ENCODE measurements around the gene PPP1CA.

Gene PPP1CA

GRCh38 chr11:67400942-67401494 is 640 bp downstream of the PPP1CA start:
- DNase-seq = no peak

DNA sequence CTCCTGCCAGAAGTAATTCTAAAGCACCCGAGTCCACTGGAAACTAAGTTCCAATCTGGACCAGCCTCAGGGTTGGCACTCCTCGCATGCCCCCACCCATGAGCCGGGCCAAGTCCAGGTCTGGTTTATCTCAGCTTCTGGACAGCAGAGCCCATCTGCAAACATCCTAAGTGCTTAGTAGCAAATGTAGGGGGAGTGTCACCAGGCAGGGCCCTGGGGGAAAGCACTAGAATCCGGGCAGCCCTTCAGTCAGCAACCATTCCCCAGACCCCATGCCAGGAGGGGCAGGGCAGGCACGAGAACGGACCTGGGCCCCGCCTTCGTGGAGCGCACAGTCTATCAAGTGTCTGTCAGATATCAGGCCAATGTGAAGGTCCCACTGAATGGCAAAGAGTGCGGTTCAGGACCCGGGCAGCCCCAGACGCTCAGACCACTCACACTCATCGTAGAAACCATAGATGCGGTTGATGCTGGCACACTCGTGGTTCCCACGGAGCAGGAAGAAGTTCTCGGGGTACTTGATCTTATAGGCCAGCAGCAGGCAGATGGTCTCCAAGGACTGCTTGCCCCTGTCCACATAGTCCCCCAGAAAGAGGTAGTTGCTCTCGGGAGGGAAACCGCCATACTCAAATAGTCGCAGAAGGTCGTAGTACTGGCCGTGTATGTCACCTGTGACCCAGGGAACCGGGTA is 1.3 kb downstream of the PPP1CA start:
- no peak for DNase-seq

DNA sequence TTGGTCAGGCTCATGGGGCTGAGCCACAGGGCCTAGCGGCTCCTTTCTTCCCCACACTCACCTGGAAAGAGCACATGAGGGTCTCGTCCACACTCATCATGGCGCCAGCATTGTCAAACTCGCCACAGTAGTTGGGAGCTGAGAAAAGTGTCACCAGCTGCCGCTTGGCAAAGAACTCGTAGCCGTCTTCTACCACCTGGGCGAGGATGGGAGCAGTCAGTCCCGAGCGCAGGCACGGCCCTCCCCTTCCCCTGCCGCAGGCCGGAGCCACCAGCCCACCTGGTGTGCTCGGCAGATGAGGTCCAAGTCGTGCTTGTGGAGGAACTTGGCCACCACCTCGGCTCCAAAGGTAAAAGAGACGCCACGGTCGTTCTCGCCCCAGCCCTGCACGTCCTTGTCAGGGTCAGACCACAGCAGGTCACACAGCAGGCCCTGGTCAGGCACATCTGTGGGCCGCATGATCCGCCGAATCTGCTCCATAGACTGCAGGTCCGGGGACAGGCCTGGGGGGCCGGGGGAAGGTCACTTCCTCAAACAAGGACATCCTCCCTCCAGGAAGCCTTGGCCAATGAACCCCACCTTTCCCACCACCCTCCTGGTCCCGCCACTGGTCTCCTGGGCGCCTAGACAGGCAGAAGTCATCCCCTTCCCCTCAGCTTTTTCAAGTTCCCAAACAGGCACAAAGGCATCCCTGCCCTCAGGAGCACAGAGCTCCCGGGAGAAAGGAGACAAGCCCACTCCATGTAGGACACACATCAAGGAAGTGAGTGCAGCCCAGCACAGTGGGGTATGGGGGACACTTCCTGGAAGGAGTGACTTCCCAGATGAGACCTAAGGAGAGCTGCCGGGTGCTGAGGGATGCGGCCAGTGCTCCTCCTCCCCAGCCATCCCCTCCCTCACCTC is 2.7 kb downstream of the PPP1CA start:
- no peak for DNase-seq

DNA sequence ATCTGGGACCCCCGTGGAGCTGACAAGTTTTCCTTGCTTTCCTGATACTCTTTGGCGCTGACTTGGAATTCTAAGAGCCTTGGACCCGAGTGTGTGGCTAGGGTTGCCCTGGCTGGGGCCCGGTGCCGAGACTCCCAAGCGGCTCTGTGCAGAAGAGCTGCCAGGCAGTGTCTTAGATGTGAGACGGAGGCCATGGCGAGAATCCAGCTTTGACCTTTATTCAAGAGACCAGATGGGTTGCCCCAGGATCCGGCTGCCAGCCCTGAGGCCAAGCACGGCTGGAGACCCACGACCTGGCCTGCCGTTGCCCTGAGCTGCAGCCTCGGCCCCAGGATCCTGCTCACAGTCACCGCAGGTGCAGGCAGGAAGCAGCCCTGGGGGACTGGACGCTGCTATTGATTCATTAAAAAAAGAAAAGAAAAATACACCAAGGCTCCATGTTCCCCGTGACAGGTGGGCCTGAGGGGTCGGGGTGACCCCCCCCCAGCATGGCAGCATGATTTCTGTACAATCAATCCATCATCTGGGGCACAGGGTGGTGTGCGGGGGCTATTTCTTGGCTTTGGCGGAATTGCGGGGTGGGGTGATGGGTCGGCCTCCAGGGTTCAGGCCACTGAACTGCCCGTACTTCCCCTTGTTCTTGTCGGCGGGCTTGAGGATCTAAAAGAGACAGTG is 3.5 kb downstream of the PPP1CA start:
- no peak for DNase-seq

DNA sequence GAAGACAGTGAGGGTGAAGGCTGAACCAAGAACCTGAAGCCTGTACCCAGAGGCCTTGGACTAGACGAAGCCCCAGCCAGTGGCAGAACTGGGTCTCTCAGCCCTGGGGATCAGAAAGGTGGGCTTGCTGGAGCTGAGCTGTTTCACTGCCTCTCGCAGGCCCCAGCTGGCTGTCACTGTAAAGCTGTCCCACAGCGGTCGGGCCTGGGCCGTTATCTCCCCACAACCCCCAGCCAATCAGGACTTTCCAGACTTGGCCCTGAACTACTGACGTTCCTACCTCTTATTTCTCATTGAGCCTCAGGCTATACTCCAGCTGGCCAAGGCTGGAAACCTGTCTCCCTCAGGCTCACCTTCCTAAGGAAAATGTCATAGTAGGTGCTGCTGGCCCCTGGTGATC is 4.1 kb downstream of the PPP1CA start:
- DNase-seq = no peak

DNA sequence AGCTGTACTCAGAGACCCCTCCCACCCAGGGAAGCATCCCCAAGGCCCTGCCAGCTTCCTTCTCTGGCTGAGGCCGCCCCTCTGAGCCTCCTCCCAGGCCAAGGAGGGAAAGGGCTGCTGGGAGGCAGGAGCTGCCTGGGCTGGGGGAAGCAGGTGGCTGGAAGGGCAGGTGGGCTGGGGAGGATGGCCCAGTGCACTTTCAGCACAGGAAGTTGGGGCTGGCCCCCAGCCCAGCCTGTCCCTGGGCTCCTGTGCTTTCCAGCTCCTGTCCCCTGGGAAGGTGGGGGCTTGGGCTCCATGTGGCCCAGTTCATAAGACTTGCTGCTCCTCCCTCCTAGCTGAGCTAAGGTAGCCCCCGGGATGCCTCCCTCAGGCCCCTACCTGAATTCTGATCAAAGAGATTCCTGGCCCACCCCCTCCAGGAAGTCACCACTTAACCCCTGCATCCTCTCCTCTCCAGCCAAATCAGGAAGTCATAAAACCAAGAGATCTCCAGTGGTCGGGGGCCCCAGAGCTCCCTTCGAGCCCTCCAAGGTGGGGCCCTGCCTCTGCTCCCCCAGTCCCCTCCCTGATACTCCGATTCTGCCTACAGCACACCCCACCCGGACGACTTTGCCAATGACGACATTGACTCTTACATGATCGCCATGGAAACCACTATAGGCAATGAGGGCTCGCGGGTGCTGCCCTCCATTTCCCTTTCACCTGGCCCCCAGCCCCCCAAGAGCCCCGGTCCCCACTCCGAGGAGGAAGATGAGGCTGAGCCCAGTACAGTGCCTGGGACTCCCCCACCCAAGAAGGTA is 4.9 kb downstream of the PPP1CA start:
- DNase-seq = no peak

DNA sequence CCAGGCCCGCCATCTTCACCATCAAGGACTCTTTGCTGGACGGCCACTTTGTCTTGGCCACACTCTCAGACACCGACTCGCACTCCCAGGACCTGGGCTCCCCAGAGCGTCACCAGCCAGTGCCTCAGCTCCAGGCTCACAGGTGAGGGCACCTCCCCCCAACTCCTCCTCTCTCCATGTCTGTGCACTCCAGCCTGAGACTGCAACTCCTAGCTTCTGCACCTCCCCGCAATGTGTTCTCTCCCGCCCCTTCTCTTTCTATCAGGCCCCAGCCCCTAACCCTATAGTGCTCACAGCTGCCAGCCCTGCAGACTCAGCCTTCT is 5.4 kb downstream of the PPP1CA start:
- DNase-seq = no peak

GRCh38 chr11:67395555-67396258 is 6.0 kb downstream of the PPP1CA start:
- no peak for DNase-seq

- DNase-seq = no peak
Observed at GRCh38 chr11:67393990-67394389, 7.7 kb downstream of the PPP1CA start.

- DNase-seq = no peak
Observed at GRCh38 chr11:67393437-67393836, 8.2 kb downstream of the PPP1CA start.

DNA sequence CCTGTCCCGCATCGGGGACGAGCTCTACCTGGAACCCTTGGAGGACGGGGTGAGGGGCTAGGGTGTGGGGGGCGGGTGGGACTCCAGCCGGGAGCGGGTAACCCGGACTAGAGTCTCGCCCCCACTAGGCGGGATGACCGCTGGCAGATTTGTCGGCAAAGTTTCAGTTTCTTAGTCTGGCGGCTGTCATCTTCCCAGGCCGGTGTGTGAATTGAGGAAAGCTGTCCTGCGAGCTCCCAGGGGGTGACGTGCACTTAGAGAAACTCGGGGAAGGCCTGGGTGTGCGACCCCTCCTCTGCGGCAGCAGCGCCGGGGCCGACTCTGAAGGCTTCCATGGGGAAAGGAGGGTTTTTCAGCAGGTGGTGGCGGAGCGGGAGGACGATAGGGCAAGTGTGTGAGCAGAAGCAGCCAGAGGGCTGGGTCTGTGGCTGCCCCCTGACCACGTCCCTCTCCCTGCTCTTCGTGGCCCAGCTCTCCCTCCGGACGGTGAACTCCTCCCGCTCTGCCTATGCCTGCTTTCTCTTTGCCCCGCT is 9.4 kb downstream of the PPP1CA start:
- no peak for DNase-seq

DNA sequence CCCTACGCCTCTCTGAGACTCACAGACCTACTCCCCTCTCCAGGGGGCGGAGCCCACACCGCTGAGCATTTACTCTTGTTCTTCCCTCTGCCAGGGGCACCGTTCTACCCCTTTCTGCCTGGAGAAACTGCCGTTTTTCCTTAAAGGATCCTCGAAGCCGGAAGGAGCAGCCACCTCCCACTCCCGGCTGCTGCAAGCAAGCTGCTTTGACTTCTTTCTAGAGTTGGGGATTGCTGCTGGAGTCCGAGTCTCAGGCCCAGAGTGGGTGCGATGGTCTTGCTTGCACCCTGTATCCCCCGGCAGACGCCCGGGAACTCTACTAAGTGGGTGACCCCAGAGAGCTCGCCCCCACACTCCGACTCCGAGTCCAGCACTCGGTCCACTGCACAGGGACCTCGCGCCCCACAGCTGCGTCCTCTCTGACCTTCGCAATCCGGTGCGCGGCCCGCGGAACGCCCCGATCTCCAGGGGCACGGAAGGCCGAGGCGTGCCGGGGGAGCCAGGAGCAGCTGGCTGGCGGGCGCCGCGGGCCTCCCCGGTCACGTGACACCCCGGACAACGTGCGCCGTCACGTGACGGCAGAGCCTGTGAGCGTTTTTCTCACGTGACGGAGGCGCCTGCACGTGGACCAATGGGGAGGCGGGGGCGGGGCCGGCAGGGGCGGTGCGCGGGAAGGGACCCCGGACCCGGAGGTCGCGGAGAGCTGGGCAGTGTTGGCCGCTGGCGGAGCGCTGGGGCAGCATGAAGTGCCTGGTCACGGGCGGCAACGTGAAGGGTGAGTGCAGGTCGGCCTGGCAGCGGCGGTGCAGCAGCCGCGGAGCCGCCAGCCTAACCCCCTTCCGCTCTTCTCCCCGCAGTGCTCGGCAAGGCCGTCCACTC is 10.1 kb downstream of the PPP1CA start, which contains the start of gene RAD9A:
Gene RAD9A, plus strand, starts transcription at position 683 of the 879 bp plus-strand sequence. Its CDS starts 59 bp downstream, at position 742.
- DNase-seq = peak; percentile 81

GRCh38 chr11:67390947-67391303 is 10.7 kb downstream of the PPP1CA start:
- no peak for DNase-seq

GRCh38 chr11:67389477-67389876 is 12.2 kb downstream of the PPP1CA start:
- no peak for DNase-seq

DNA sequence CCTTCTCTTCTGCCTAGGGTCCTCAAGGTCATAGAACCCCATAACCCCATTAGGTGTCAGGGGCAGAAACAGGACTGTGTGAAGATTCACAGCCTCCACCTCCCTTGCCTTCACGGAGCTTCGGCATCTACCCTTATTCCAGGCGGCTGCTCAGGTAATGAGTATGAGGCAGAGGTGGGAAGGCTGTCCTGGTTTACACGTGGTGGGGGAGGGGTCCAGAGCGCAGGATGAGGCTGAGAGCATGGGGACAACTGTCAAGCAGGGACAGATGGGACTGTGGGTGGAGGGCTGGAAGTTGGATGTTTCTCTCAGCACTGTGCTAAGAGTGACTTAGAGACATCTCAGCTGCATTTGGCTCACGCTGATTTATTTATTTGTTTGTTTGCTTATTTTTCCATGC is 14.1 kb downstream of the PPP1CA start:
- no peak for DNase-seq

DNA sequence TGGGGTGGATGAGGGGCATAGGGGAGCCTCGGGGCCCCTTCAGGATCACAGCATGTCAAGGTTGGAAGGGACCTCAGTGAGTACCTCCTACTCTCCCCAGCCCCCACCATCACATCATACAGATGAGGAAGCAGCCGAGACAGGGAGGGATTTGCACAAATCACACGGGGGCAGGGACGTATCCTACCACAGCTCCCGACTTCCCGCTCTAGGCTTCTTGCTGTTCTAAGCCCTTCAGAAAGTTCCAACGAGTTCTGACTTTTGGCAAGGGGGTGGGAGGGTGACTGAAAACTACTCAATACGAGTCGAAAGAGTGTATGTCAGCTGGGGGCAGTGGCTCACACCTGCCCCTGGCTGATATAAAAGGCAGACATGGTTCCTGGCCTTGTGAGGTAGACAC is 14.6 kb downstream of the PPP1CA start:
- no peak for DNase-seq

DNA sequence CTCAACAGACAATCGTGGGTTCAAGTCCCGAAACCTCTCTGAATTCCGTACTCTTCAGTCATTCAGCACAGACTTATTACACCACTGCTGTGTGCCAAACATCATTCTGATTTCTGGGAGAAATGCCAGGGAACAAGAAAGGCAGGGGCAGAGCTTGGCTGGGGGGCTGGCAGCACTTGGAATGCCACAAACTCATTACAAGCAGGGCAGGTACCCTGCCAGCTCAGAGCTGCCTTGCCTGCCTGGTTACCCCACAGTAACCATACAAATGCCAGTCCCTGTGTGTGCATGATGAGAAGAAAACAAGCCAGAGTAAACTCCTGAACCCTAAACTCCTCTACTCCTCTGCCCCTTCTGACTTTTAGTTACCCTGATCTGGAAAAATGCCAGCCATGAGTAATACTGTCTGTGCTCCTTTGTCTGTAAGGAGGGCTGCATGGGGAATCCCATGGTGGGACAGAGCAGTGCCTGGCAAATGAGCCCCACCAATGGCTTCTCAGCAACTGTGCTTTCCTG is 16.7 kb downstream of the PPP1CA start:
- DNase-seq = no peak

GRCh38 chr11:67382276-67383136 is 19.2 kb downstream of the PPP1CA start:
- peak; percentile 21 for DNase-seq

GRCh38 chr11:67381244-67381972 is 20.2 kb downstream of the PPP1CA start:
- peak; percentile 69 for DNase-seq

Measured in GF-D8 (cell line).